NT2/D1 (cell line): Measurements from ENCODE around the gene UNC5B.

Experiments used
- SUZ12 ChIP-seq: IDR thresholded peaks from 2 replicates; pipeline ENCODE4 v1.6.1; 2011; ENCODE audit not compliant: insufficient read length, insufficient read depth; ENCODE audit errors: extremely low read depth
- YY1 ChIP-seq: IDR thresholded peaks from 2 replicates; pipeline ENCODE4 v1.6.1; 2011; ENCODE audit not compliant: insufficient read length, insufficient read depth
- ZNF274 ChIP-seq: IDR thresholded peaks from 2 replicates; pipeline ENCODE4 v1.6.1; 2011; ENCODE audit warnings: mild to moderate bottlenecking, low read depth, low read length

DNA sequence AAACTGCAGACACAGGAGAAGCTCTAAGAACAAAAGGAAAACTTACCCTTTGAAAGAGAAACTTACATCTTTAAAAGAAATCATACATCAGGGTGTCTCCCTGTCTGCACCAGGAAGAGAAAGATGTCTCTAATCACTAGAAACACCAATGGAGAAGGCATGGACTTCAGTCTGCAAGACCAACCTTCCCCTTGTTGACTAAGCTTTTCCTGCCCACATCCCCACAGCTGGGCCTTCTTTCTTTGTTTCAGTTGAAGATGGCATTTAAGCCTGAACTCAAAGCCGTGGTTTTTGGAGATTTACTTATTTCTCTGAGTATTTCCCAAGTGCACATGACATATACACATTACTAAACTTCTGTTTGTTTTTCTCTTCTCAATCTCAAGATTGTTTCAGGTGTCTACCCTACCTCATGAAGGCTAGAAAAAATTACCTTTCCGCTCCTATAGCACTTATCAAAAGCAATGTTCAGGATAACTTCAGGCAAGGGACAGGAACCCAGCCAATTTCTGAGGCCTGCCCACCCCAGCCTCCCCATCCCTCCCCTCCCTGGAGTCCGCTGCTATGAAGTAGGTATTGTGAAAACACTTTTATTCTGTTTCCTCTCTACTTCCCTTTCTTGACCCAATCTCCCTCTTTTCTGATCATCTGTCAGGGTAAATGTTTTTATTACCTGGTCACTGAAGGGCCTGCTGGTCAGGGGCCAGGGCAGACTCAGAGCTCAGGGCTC is 103.9 kb downstream of the UNC5B start:
- no peak for TF ChIP-seq ZNF274
- no peak for TF ChIP-seq YY1
- TF ChIP-seq SUZ12, result no peak
